Heart left ventricle (tissue), 16 donors: Measurements from ENCODE around the gene TAGLN2. TPM values are rescaled to one million over a fixed set of nuclear protein-coding genes. Genes with fewer than 3 reads are reported as not detected.

Source experiments
- ATAC-seq, 4 donors: fragments of 200-7000 bp; cut with Tn5 transposase; one replicate each; pipeline ENCODE4 v1.9.1; 2020 to 2022; ENCODE audit warnings: moderate library complexity in 4 of 4, mild to moderate bottlenecking in 3 of 4, moderate number of reproducible peaks in 1 of 4
- DNase-seq, 5 donors: peaks; one replicate each; pipeline ENCODE4 v3.0.0-alpha.2; 2020
- H3K27ac ChIP-seq, 12 donors: fragments of 200-600 bp; sonication (generic) in 4 of 12; one replicate each; pipeline versions ENCODE4 v1.5.0 to v1.8.0; 2016 to 2022; ENCODE audit warnings: mild to moderate bottlenecking in 2 of 12
- H3K27me3 ChIP-seq, 9 donors: fragments of 200-600 bp; sonication (generic) in 2 of 9; one replicate each; pipeline versions ENCODE4 v1.5.1 to v1.8.0; 2016 to 2022; ENCODE audit warnings: mild to moderate bottlenecking in 3 of 9
- H3K36me3 ChIP-seq, 9 donors: fragments of 200-600 bp; sonication (generic) in 2 of 9; one replicate each; pipeline versions ENCODE4 v1.5.0 to v1.8.0; 2018 to 2022; ENCODE audit warnings: mild to moderate bottlenecking in 2 of 9
- H3K4me1 ChIP-seq, 12 donors: fragments of 200-600 bp; sonication (generic) in 4 of 12; one replicate each; pipeline versions ENCODE4 v1.5.0 to v1.8.0; 2016 to 2022; ENCODE audit warnings: mild to moderate bottlenecking in 3 of 12
- H3K4me3 ChIP-seq, 12 donors: fragments of 200-600 bp; sonication (generic) in 4 of 12; one replicate each; pipeline versions ENCODE4 v1.5.0 to v1.8.0; 2017 to 2022; ENCODE audit warnings: mild to moderate bottlenecking in 9 of 12, moderate library complexity in 4 of 12
- H3K9me3 ChIP-seq, 12 donors: fragments of 200-600 bp; sonication (generic) in 4 of 12; one replicate each; pipeline versions ENCODE4 v1.5.0 to v1.8.0; 2016 to 2022; ENCODE audit warnings: mild to moderate bottlenecking in 1 of 12
- CTCF ChIP-seq, 12 donors: fragments of 200-600 bp; sonication (generic) in 4 of 12; IDR thresholded peaks; one replicate each; pipeline versions ENCODE4 v1.5.0 to v1.8.0; 2018 to 2022; ENCODE audit warnings: antibody characterized with exemption in 12 of 12, mild to moderate bottlenecking in 5 of 12
- POLR2A ChIP-seq, 2 donors: fragments of 450-650 bp; IDR thresholded peaks; one replicate each; pipeline ENCODE4 v1.6.1; 2017; ENCODE audit warnings: antibody characterized with exemption in 2 of 2, mild to moderate bottlenecking in 2 of 2, moderate library complexity in 2 of 2
- WGBS, 4 donors: extraction: QIAGEN DNeasy Blood & Tissue Kit in 2 of 4; methylation state at CpG; one replicate each; pipeline versions ENCODE4 v1.1.5 to v1.1.7; 2013 to 2018; 5-methylcytosine and 5-hydroxymethylcytosine counted together
- intact Hi-C, 10 donors: fragments of 100-400 bp; cut with DNase I; formaldehyde crosslinking; loops; one replicate each; pipeline versions ENCODE4 v1.11.1 to v1.14.2; 2022
- polyA plus RNA-seq, 2 donors: library from polyadenylated mRNA; stranded (reverse); fragments of 200-250 nt; gene quantifications; one replicate each; pipeline ENCODE4 v1.2.3, GENCODE V29; 2013
- total RNA-seq, 9 donors: library from RNA; depleted of rRNA in 2 of 9; stranded (reverse); fragments of >200 nt in 2 of 9; fragmentation: NEBNext Ultra II Directional in 3 of 9; extraction: Animal tissue kit (Norgen Biotek cat#: 25700) in 3 of 9; gene quantifications; one replicate each; pipeline versions ENCODE4 v1.1.0 to v1.2.4, GENCODE V29; 2016 to 2023
- donor health status: ischemic (EF 13 %, LVEDD 7.1; RV severe dilation, severe dysfunction).
- donor health status: healthy with polysubstance abuse.
- donor health status: DM: no; HTN: yes; CAD: no.
- donor health status: DM: no; HTN: no; CAD: no.
- donor health status: ischemic (EF 25% LVEDD 6.9; RV normal size, moderate dysfunction).
- donor health status: ischemic (EF 25% LVEDD 5.7; RV mildly dilated, moderate dysfunction).
- donor health status: healthy.
- donor health status: DM: yes; HTN: yes; CAD: no.
- donor health status: ischemic (EF 35%, LVEDD 5.7; RV mildly dilated, moderate dysfunction).
- donor health status: nonischemic (EF 11% LVEDD 7.7; RV severe dilation, severe dysfunction).
- donor health status: DM: yes; HTN: yes; CAD: no.
- donor health status: PGD.
- donor health status: ischemic (EF 29% LVEDD 5.4; RV normal size, mild dysfunction).
- donor health status: nonischemic (EF 23%, LVEDD 6.1; RV moderate dilation, normal function).

Gene TAGLN2
- total and polyA plus RNA-seq, 11 donors: 84.3 to 246 (median 131) TPM

GRCh38 chr1:159945483-159946241 lies 20.4 kb upstream of the TAGLN2 start, which contains the start of gene IGSF9:
TSS of gene IGSF9 (minus strand) at chr1:159945613. CDS start at chr1:159943454, 2,159 bp downstream.
- intact Hi-C loops: loop anchor here in 9 of 10 donors (1.0 to 10.0 kb wide), 5 partner anchors 141 to 148 kb away; partner anchors contain the start of gene FCRL6 (in 2 of the 9)
- TF ChIP-seq CTCF (IDR thresholded peaks at IDR 0.05) (peak; percentile 39 to 91 (median 72)), POLR2A (IDR thresholded peaks at IDR 0.05) (no peak)

GRCh38 chr1:159944623-159945455 lies 19.5 kb upstream of the TAGLN2 start:
- intact Hi-C loops: loop anchor here in 8 of 10 donors (1.0 to 10.0 kb wide), 4 partner anchors 140 to 148 kb away; partner anchors contain the start of gene FCRL6 (in 2 of the 8)
- no peak for DNase-seq
- no peak for ATAC-seq
- Histone ChIP-seq H3K36me3 (no peaks in the 10 kb centered on the region), H3K9me3 (no peaks in the 10 kb centered on the region), H3K4me3 (peak overlapping the region in 11 of 12 donors; percentile 15 to 58 (median 46)), H3K27me3 (peaks cover 0 to 23% (median 0%) of the 10 kb centered on the region in 9 donors), H3K27ac (no peak overlapping the region), H3K4me1 (peaks cover 0 to 16% (median 10%) of the 10 kb centered on the region in 12 donors)
- no peak for TF ChIP-seq CTCF (IDR thresholded peaks at IDR 0.05)
- no peak for TF ChIP-seq POLR2A (IDR thresholded peaks at IDR 0.05)
- 31 to 39% (median 35%) methylated on average over 11 of the region's 11 CpGs for WGBS, 4 donors

More at GRCh38 chr1:159945483-159946241, 20.4 kb upstream of the TAGLN2 start, which contains the start of gene IGSF9:
- peak; percentile 87 to 91 (median 89) for DNase-seq
- H3K4me1 ChIP-seq: peaks cover 0 to 16% (median 10%) of the 10 kb centered on the region in 12 donors
- H3K4me3 ChIP-seq: peak within 1 kb of the TSS; percentile 0 to 58 (median 46)
- H3K9me3 ChIP-seq: no peaks in the 10 kb centered on the region
- no peak within 1 kb of the TSS for H3K27ac ChIP-seq
- H3K27me3 ChIP-seq: peaks cover 0 to 23% (median 0%) of the 10 kb centered on the region in 9 donors
- H3K36me3 ChIP-seq: no peaks in the 10 kb centered on the region
- WGBS, 4 donors: 1 to 3% (median 2%) methylated on average over 41 to 58 of the region's 58 CpGs
- peak; percentile 90 to 97 (median 96) for ATAC-seq

- ATAC-seq (no peak), DNase-seq (no peak)
- TF ChIP-seq CTCF (IDR thresholded peaks at IDR 0.05) (no peak), POLR2A (IDR thresholded peaks at IDR 0.05) (no peak)
- WGBS, 4 donors: 82 to 86% (median 84%) methylated on average over 8 to 9 of the region's 9 CpGs
- Histone ChIP-seq H3K4me1 (peaks cover 0 to 16% (median 10%) of the 10 kb centered on the region in 12 donors), H3K27ac (no peak overlapping the region), H3K4me3 (no peak overlapping the region), H3K27me3 (peaks cover 0 to 23% (median 0%) of the 10 kb centered on the region in 9 donors), H3K9me3 (no peaks in the 10 kb centered on the region), H3K36me3 (no peaks in the 10 kb centered on the region)
- intact Hi-C loops: loop anchor here in 1 of 10 donors (10.0 kb wide), 1 partner anchor 139 kb away; the partner anchor contains the start of gene FCRL6
Observed at GRCh38 chr1:159943908-159944622, 18.8 kb upstream of the TAGLN2 start.
